ENCODE data around the gene HOMER3.

DNA sequence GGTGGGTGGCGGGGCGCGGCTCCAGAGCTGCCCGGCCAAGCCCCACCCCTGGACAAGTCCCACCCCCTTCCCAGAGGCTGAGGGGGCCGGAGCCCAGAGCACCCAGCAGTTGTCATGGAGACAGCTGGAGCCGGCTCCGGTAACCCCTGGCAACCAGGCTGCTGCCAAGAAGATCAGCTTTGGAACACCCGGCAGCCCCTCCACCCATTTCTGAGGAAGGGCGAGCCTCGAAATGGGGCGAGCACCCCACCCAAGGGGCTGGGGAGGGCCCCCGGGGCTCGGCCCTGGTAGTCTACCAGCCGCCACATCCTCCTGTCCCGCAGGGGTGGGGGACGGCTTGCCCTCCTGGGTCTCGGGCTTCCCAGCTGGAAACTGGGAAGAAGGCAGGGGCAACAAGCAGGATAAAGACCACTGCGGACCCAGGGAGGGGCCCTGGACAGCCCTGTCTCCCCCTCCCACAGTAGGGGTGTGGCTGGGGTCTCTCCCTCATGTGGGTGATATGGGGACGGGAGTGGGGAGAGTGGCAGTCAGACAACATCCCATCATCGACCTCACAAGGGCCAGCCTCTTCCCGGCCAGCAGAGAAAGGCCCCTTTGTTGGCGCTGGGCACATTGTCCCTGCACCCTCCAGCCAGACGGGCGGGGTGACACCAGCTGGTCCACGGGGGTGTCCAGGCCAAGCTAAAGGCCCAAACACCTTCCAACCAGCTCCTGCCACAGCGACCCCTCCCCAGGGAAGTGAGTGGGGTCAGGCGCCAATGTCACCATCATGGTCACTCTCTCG lies 46.6 kb downstream of the HOMER3 start:
- TF ChIP-seq GATA2 (IDR thresholded peaks at IDR 0.05; ENCODE audit: low read depth, low read length): no peak
- TF ChIP-seq GATA3 (IDR thresholded peaks at IDR 0.05; ENCODE audit: low read depth, low read length): no peak
